PC-9 (cell line): ENCODE data around the gene RRAS. TPM values are rescaled to one million over a fixed set of nuclear protein-coding genes. Genes with fewer than 3 reads are reported as not detected.

Experiments used
- BruUV-seq: library from RNA; stranded (reverse); fragments of 400-500 nt; replicated peaks from 2 replicates; lab custom pipeline; 2021; lab: Mats Ljungman, UMichigan
- CTCF ChIA-PET: fragments of 300-600 bp; sonication (Branson Sonifier 250); formaldehyde crosslinking; loops from one replicate; lab custom pipeline; 2022; ENCODE audit warnings: antibody characterized with exemption; lab: Charles Lee
- POLR2A ChIA-PET: fragments of 300-600 bp; sonication (Branson Sonifier 250); formaldehyde crosslinking; loops from one replicate; lab custom pipeline; 2022; ENCODE audit warnings: antibody characterized with exemption; ENCODE audit not compliant: unreplicated experiment; lab: Charles Lee
- DNase-seq, 2 experiments: peaks; one replicate each; pipeline versions ENCODE4 v3.0.0 to v3.0.0-alpha.2; 2015 to 2022; ENCODE audit warnings: mixed read lengths in 1 of 2
- H2AFZ ChIP-seq: fragments of 200-600 bp; sonication (generic); 2 replicates; pipeline ENCODE4 v1.8.1; 2017; ENCODE audit warnings: antibody characterized with exemption
- H3F3A ChIP-seq: fragments of 200-600 bp; sonication (generic); 2 replicates; pipeline ENCODE4 v1.8.1; 2017; ENCODE audit warnings: antibody characterized with exemption, mild to moderate bottlenecking, low read depth; ENCODE audit not compliant: insufficient read depth
- H3K27ac ChIP-seq: fragments of 200-600 bp; sonication (generic); 2 replicates; pipeline ENCODE4 v1.6.1; 2016; ENCODE audit warnings: mixed run types
- H3K27me3 ChIP-seq: fragments of 200-600 bp; sonication (generic); 2 replicates; pipeline ENCODE4 v1.6.1; 2016; ENCODE audit warnings: low read depth, mixed run types; ENCODE audit not compliant: insufficient read depth
- H3K36me3 ChIP-seq: fragments of 200-600 bp; sonication (generic); 2 replicates; pipeline ENCODE4 v1.6.1; 2016; ENCODE audit warnings: low read depth, mixed run types
- H3K4me1 ChIP-seq: fragments of 200-600 bp; sonication (generic); replicated peaks from 2 replicates; pipeline ENCODE4 v1.6.1; 2016; ENCODE audit warnings: mixed run types; ENCODE audit not compliant: insufficient read depth
- H3K4me2 ChIP-seq: fragments of 200-600 bp; sonication (generic); 2 replicates; pipeline ENCODE4 v1.6.1; 2017; ENCODE audit warnings: mixed run types
- H3K4me3 ChIP-seq: fragments of 200-600 bp; sonication (generic); 2 replicates; pipeline ENCODE4 v1.6.1; 2016; ENCODE audit warnings: mixed run types
- H3K79me2 ChIP-seq: fragments of 200-600 bp; sonication (generic); 2 replicates; pipeline ENCODE4 v1.6.1; 2017; ENCODE audit warnings: low read depth, mixed run types
- H3K9me2 ChIP-seq: fragments of 200-600 bp; sonication (generic); 2 replicates; pipeline ENCODE4 v1.8.1; 2017; ENCODE audit warnings: mild to moderate bottlenecking; ENCODE audit not compliant: insufficient read depth
- H3K9me3 ChIP-seq: fragments of 200-600 bp; sonication (generic); 2 replicates; pipeline ENCODE4 v1.8.1; 2016; ENCODE audit warnings: low read depth; ENCODE audit not compliant: insufficient read depth
- H4K20me1 ChIP-seq: fragments of 200-600 bp; sonication (generic); 2 replicates; pipeline ENCODE4 v1.8.1; 2017; ENCODE audit not compliant: insufficient read depth
- CTCF ChIP-seq: fragments of 200-600 bp; sonication (generic); conservative IDR thresholded peaks from 2 replicates; pipeline ENCODE4 v1.6.1; 2017; ENCODE audit warnings: mixed run types, antibody characterized with exemption, mild to moderate bottlenecking, moderate library complexity
- EZH2 ChIP-seq: fragments of 200-600 bp; sonication (generic); IDR thresholded peaks from 2 replicates; pipeline ENCODE4 v1.8.0; 2017; ENCODE audit warnings: antibody characterized with exemption, low read depth
- intact Hi-C: fragments of 100-400 bp; cut with micrococcal nuclease; formaldehyde crosslinking; loops from one replicate; pipeline ENCODE4 v1.10.0; 2022; ENCODE audit not compliant: unreplicated experiment
- total RNA-seq: library from RNA; stranded (reverse); gene quantifications from 2 replicates; pipeline ENCODE4 v1.2.3, GENCODE V29; 2021

RRAS gene
- total RNA-seq, 1 experiment from 2014 or later, result 36.6 TPM

- DNase-seq, result peak; percentile 77 to 78
- intact Hi-C loops, result loop anchor here (1.0 to 2.0 kb wide), 4 partner anchors 11 to 286 kb away; partner anchors contain the start of genes AKT1S1, NOSIP, RRAS and TBC1D17
- Histone ChIP-seq H3K4me2 (peak within 1 kb of the TSS; percentile 99), H3F3A (peaks cover 37% of the 10 kb centered on the region), H4K20me1 (peaks cover 18% of the 10 kb centered on the region), H3K27me3 (no peaks in the 10 kb centered on the region), H3K79me2 (peaks cover 43% of the 10 kb centered on the region), H2AFZ (peak within 1 kb of the TSS; percentile 85), H3K9me3 (no peaks in the 10 kb centered on the region), H3K4me1 (peaks cover 9% of the 10 kb centered on the region; the same call in 1 of the 2 replicates), H3K36me3 (no peaks in the 10 kb centered on the region), H3K9me2 (no peaks in the 10 kb centered on the region), H3K4me3 (peak within 1 kb of the TSS; percentile 89), H3K27ac (peak within 1 kb of the TSS; percentile 71)
- no TSS peak for BruUV-seq
- TF ChIP-seq CTCF (no peak), EZH2 (no peak)
- ChIA-PET CTCF (interaction anchor here (0.6 kb wide), 2 partner anchors 34 to 79 kb away, joined by 3 to 6 read pairs; no protein-coding TSS in a partner anchor), POLR2A (interaction anchor here (0.6 to 1.5 kb wide), 4 partner anchors 22 to 599 kb away, joined by 3 to 14 read pairs (median 4); partner anchors contain the start of gene RRAS)
Observed at GRCh38 chr19:49590971-49591730, 48.8 kb downstream of the RRAS start, which contains the start of gene PRR12. Gene PRR12 (plus strand): TSS chr19:49591182. CDS start chr19:49591655, 473 bp downstream.

GRCh38 chr19:49590071-49590970 is 49.6 kb downstream of the RRAS start:
- peak overlapping the region; percentile 99 for H3K4me2 ChIP-seq
- peak overlapping the region; percentile 71 for H3K27ac ChIP-seq
- TF ChIP-seq EZH2, result no peak
- TF ChIP-seq CTCF, result no peak; the same call in 1 of the 2 replicates
- H3F3A ChIP-seq, result peaks cover 38% of the 10 kb centered on the region
- peaks cover 11% of the 10 kb centered on the region for H4K20me1 ChIP-seq
- no peaks in the 10 kb centered on the region for H3K9me3 ChIP-seq
- POLR2A ChIA-PET, result interaction anchor here (0.5 to 1.5 kb wide), 6 partner anchors 32 to 461 kb away, joined by 3 to 14 read pairs (median 6); partner anchors contain the start of genes RRAS and SCAF1
- no peaks in the 10 kb centered on the region for H3K9me2 ChIP-seq
- CTCF ChIA-PET, result interaction anchor here (0.6 kb wide), 1 partner anchor 80 kb away, joined by 3 read pairs; no protein-coding TSS in a partner anchor
- peak overlapping the region; percentile 85 for H2AFZ ChIP-seq
- BruUV-seq, result TSS peak; percentile 95
- intact Hi-C loops, result loop anchor here (1.0 to 2.0 kb wide), 4 partner anchors 10 to 286 kb away; partner anchors contain the start of genes AKT1S1, NOSIP, RRAS and TBC1D17
- no peaks in the 10 kb centered on the region for H3K36me3 ChIP-seq
- DNase-seq, result peak; percentile 96 to 99
- no peaks in the 10 kb centered on the region for H3K27me3 ChIP-seq
- H3K4me1 ChIP-seq, result peaks cover 9% of the 10 kb centered on the region; the same call in 1 of the 2 replicates
- peaks cover 35% of the 10 kb centered on the region for H3K79me2 ChIP-seq
- peak overlapping the region; percentile 89 for H3K4me3 ChIP-seq

GRCh38 chr19:49589502-49589905 is 50.4 kb downstream of the RRAS start:
- H4K20me1 ChIP-seq, result peaks cover 10% of the 10 kb centered on the region
- ChIA-PET POLR2A (interaction anchor here (0.5 to 1.5 kb wide), 3 partner anchors 51 to 280 kb away, joined by 4 to 14 read pairs (median 4); partner anchors contain the start of gene RRAS), CTCF (no interaction called here)
- peaks cover 9% of the 10 kb centered on the region; the same call in 1 of the 2 replicates for H3K4me1 ChIP-seq
- peaks cover 31% of the 10 kb centered on the region for H3K79me2 ChIP-seq
- H3K27ac ChIP-seq, result no peak overlapping the region
- no peaks in the 10 kb centered on the region for H3K9me2 ChIP-seq
- DNase-seq, result no peak
- H3K4me2 ChIP-seq, result peak overlapping the region; percentile 41; the same call in 1 of the 2 replicates
- no peaks in the 10 kb centered on the region for H3K9me3 ChIP-seq
- H2AFZ ChIP-seq, result no peak overlapping the region
- H3K4me3 ChIP-seq, result no peak overlapping the region
- TF ChIP-seq CTCF (no peak), EZH2 (no peak)
- H3K27me3 ChIP-seq, result no peaks in the 10 kb centered on the region
- BruUV-seq, result no TSS peak
- intact Hi-C loops, result no loop called here
- no peaks in the 10 kb centered on the region for H3K36me3 ChIP-seq
- peaks cover 40% of the 10 kb centered on the region for H3F3A ChIP-seq
